NCI-H2107 treated with DMSO at 0.1 percent for 48 hours (cell line): ENCODE measurements around the gene NADSYN1.

Source experiments
- DNase-seq: peaks from one replicate; lab custom pipeline; 2025; ENCODE audit not compliant: unreplicated experiment; lab: John Stamatoyannopoulos, UW

Gene NADSYN1

DNA sequence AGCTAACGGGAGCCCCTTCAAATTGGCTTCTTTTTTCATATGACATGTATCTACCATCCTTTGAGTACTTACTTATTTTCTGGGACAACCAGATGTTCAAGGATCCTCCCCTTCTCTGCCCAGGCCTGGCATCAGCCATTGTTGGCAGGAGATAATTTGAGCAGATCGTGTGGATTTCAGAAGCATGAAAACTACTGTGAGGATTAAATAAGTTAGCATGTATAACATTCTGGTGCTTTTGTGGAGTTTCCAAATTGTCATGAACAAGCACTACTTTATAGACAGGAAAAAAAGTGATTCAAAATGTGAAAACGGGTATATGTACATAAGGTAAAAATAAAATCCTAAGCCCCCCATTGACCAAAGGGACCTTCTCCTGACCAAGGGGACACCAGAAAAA, 2.1 kb upstream of the NADSYN1 start:
- DNase-seq, result no peak

GRCh38 chr11:71451596-71452198, 1.3 kb upstream of the NADSYN1 start:
- DNase-seq, result no peak

- peak; percentile 45 for DNase-seq
Observed at GRCh38 chr11:71452199-71453036, 585 bp upstream of the NADSYN1 start.

GRCh38 chr11:71453918-71454304, 908 bp downstream of the NADSYN1 start:
- no peak for DNase-seq

DNA sequence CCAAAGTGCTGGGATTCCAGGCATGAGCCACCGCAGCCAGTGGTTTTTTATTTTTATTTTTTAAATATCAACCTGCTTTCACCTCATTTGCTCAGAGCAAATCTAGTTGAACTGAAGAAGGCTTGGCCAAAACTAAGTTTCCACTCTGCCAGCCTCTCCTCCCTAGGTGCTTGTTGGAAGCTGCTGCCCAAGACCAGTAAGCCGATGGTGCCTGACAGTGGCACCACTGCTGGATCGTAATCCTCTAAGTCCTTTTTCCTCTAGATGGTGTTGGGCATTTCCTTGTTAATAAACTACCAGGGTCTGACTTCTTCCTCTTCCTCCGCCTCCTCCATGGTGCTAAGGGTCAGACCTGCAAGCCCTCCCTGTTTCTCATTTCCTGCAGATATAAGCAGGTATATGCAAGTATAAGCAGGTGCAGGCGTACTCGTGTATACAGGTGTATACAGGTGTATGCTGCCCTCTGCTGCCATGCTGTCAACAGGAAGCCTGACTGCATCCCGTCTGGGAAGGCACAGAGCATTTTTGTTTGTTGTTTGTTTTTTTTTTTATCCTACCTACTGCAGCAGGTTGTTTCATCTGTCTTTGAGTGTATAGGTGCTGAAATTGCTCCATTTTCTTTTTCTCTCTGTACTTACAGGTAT, 1.6 kb downstream of the NADSYN1 start:
- no peak for DNase-seq

GRCh38 chr11:71456294-71456693, 3.3 kb downstream of the NADSYN1 start:
- no peak for DNase-seq

DNA sequence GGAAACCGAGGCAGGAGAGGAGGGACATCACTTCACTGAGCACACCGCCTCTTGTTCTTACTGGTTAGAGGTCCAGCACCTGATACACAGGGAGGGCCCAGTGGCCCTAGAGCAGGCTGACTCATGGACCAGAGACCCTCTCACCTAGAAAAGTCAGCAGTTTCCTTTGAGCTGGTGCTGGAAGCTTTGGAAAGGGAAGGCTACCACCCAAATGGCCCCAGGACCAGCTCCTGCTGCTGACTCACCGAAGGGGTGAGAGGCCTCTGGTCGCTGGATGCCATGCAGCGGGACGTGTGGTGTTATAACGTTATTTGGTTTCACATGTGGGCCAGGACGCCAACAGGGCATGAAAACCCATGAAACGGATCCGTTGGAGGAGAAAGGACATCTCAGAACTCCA, 3.8 kb downstream of the NADSYN1 start:
- DNase-seq, result no peak

DNA sequence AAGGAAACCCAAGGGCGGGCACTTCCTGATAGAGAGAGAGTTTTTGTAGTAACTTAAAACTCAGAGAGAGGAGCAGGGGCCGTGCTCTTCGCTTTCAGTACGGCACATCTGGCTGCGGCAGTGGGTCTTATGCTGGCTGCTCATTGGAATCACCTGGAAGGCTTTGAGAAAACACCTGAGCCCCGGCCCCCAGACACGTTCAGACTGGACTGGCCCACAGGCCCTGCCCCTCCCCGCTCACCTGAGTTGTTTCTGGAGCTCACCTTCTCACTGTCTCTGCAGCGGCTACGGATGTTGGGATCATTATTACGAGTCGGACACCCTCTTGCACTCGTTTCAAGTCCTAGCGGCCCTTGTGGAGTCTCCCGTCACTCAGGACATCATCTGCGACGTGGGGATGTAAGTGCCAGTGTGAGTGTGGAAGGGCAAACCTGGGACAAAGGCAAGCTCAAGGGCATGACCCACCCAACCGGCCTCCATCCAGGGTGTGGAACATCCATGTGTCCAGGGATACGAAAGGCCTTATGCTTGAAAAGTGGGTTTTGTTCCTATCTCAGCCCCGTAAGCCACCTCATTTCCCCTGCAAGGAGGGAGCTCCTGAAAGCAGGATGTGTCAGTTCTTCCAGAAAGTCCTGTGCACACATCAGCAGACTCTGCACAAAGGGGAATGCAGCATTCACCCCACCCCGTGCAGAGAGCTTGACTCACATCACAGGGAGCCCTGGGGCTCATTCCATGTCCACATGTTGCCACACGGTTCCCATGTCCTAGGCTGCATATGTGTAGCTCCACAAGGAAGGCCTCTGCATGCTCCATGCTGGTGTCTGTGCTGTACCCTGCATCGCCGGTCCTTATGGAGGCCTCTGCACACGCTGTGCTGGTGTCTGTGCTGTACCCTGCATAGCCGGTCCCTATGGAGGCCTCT, 5.4 kb downstream of the NADSYN1 start:
- no peak for DNase-seq

GRCh38 chr11:71459076-71459766, 6.2 kb downstream of the NADSYN1 start:
- no peak for DNase-seq

- DNase-seq, result no peak
Observed at GRCh38 chr11:71459767-71460320, 6.8 kb downstream of the NADSYN1 start.

DNA sequence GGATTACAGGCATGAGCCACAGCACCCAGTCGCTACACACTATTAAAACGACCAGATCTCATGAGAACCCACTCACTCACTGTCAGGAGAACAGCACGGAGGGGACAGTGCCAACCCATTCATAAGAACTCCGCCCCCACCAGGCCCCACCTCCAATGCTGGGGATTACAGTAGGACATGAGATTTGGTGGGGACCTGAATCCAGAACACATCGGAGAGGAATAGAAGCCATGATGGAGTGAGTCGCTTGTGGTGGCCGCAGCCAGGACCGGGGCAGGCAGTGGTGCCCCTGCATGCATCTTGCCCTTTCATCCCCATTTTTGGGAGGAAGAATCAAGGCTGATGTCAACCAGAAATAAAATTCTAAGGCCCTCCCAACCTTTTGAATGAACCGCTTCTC, 8.7 kb downstream of the NADSYN1 start:
- DNase-seq, result no peak

- no peak for DNase-seq
Observed at GRCh38 chr11:71462726-71463125, 9.7 kb downstream of the NADSYN1 start.

GRCh38 chr11:71463331-71464211, 10.6 kb downstream of the NADSYN1 start:
- no peak for DNase-seq

GRCh38 chr11:71465054-71465453, 12.1 kb downstream of the NADSYN1 start:
- DNase-seq, result no peak

DNA sequence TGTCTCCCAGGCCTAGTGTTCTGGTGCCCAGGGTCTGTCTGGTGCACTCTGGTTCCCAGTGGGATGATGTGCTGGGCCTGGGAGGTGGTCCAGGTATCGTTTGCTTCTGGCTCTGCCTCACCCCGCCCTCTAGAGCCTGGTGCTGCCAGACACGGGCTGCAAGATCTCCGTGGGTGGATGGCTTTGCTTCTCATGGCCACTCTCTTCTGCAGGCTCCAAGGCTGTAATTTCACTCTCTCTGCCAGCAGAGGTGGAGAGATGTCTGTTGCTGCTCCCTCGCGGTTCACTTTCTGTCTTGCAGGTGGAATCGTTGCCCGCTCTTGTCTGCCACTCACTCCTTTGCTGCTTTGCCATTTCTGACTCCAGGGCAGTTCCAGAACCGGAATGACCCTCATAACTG, 13.4 kb downstream of the NADSYN1 start:
- DNase-seq, result no peak

GRCh38 chr11:71467164-71467563, 14.2 kb downstream of the NADSYN1 start:
- no peak for DNase-seq

DNA sequence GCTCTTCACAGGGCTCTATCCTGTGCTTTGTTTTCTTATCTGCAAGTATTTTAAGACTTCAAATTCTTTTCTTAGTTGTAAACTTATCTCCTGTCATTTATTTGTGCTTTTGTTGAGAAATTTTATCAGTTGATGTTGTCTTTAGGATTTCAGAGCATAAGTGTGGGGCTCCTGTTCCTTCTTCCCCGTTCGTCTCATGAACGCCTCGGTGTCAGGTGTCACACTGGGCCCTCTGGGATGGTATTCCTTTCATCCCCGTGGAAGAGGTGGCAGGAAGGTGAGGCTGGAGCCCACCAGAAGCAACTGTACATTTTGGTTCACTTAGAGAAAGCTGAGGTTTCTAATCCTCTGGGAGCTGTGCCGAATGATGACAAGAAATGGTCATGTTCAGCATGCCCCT, 17.9 kb downstream of the NADSYN1 start:
- no peak for DNase-seq

- no peak for DNase-seq
Observed at GRCh38 chr11:71472357-71472885, 19.4 kb downstream of the NADSYN1 start.
